Head of caudate nucleus (tissue), 42 donors: ENCODE results near the gene VPS35L.
"Not testable (repeated sequence)": the region's sequence is repeated elsewhere in the genome, so short reads cannot be mapped to it uniquely, and the experiment has no call there.

Source experiments
- DNase-seq, 42 donors: peaks; one replicate each; pipeline versions ENCODE4 v3.0.0 to v3.0.0-alpha.2; 2020 to 2021; ENCODE audit warnings: mixed read lengths in 7 of 42
- intact Hi-C: fragments of 100-400 bp; cut with DNase I; formaldehyde crosslinking; loops from one replicate; pipeline ENCODE4 v1.15.0; 2022

Gene VPS35L

GRCh38 chr16:19678804-19679203, 123.3 kb downstream of the VPS35L start:
- no peak for DNase-seq

DNA sequence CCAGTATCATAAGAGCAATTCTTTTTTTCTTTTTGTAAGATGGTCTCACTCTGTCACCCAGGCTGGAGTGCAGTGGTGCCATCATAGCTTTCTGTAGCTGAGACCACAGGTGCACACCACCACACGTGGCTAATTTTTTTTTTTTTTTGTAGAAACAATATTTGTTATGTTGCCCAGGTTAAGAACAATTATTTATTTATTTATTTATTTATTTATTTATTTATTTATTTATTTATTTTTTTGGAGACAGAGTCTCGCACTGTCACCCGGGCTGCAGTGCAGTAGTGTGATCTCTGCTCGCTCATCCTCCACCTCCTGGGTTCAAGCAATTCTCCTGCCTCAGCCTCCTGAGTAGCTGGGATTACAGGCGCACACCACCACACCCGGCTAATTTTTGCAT, 123.8 kb downstream of the VPS35L start:
- intact Hi-C loops = not testable (repeated sequence)

More at GRCh38 chr16:19678804-19679203, 123.3 kb downstream of the VPS35L start:
- intact Hi-C loops = no loop called here

DNA sequence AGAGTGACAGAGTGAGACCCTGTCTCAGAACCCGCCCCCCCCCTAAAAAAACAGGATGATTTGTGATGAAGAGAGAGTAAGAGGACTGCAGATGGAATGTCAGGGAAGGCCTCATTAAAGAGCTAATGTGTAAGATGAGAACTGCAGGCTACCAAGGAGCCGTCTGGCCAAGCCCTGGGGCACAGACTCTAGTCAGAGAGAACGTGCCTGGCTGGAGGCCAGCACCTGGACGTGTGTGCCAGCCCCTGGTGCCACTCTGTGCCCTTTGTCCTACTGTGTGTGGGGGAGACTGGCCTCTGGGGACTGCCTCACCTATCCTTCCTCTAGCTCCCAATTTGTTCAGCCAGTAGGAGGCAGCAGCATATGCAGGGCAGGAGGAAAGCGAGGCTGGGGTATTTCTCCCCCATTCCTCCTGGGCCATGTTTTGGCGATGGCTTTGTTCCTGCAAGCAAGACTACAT, 125.4 kb downstream of the VPS35L start:
- intact Hi-C loops = no loop called here
- DNase-seq = no peak

More for the DNA sequence above, 123.8 kb downstream of the VPS35L start:
- DNase-seq = not testable (repeated sequence)

GRCh38 chr16:19681637-19682036, 126.1 kb downstream of the VPS35L start:
- DNase-seq = peak in 36 of 42 donors; percentile 20 to 81 (median 55)
- intact Hi-C loops = no loop called here

DNA sequence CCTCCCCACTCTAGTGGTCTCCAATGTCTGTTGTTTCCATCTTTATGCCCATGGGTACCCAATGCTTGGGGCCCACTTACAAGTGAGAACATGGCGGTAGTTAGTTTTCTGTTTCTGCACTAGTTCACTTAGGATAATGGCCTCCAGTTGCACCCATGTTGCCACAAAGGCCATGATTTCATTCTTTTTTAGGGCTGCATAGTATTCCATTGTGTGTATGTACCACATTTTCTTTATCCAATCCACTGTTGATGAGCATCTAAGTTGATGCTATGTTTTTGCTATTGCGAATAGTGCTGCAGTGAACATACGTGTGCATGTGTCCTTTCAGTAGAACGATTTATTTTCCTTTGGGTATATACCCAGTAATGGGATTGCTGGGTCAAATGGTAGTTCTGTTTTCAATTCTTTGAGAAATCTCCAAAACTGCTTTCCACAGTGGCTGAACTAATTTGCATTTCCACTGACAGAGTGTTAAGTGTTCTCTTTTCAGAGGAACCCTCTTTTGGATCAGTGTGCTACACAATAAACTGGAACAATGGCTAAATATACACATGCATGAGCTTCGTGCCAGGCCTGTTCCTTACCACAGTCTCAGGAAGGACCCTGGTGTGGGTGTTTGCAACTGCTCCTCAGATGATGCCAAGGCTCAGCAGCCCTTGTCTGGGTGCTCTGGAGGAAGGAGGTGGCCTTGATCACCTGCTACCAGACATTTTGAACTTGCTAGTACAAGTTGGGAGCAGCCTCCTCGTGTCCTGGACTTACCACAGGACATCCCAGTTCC, 128.1 kb downstream of the VPS35L start:
- intact Hi-C loops = no loop called here
- no peak for DNase-seq

DNA sequence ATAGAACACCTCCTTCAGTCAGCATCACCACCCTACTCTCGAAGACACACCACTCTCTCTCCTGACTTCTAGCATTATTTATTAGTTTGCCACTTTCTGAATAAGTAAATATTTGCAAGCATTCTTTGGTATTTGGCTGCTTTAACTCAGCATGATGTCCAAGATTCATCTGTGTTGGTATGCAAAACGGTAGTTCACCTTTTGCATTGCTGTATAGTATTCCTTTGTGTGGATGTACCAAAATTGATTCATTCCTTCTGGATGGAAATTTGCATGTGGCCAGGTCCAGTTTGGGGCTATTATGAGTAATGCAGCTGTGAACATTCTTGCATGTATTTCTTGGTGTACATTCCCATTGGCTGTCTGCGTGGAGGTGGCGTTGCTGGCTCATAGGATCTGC, 129.7 kb downstream of the VPS35L start:
- intact Hi-C loops = no loop called here
- DNase-seq = no peak

GRCh38 chr16:19687279-19687678, 131.8 kb downstream of the VPS35L start:
- intact Hi-C loops = no loop called here
- DNase-seq = no peak

DNA sequence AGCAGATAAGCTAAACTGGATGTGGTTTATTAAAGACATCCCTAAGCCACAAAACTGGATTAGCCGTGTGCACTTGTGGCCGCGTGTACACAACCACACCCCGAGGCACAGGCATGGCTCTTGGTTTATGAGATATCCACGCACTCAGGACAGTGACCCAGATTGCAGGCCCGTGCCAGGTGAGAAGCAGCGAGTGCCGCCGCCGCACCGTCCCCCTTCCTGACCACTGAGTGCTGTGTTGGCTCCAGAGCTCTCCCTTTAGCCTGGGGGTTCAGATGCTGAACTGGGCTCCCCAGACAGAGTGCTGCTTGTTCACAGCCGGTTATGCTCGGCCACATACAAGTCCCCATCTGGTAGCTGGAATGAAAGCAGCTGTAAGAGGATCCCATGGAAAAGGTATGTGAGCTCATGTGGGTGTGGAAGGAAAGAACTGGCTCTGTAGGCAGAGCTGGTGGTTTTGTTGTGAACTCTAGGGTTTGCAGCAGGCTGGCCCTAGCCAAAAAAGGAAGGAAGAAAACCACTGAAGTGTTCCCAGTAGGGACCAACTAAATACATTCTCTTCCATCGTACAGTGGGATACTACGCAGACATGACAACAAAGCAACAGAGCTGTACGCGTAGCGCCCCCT, 133.0 kb downstream of the VPS35L start:
- no peak for DNase-seq
- intact Hi-C loops = no loop called here

- DNase-seq = no peak
- intact Hi-C loops = no loop called here
These were observed 133.8 kb downstream of the VPS35L start for GRCh38 chr16:19689342-19689741.

GRCh38 chr16:19690196-19690595, 134.7 kb downstream of the VPS35L start:
- intact Hi-C loops = no loop called here
- DNase-seq = no peak

DNA sequence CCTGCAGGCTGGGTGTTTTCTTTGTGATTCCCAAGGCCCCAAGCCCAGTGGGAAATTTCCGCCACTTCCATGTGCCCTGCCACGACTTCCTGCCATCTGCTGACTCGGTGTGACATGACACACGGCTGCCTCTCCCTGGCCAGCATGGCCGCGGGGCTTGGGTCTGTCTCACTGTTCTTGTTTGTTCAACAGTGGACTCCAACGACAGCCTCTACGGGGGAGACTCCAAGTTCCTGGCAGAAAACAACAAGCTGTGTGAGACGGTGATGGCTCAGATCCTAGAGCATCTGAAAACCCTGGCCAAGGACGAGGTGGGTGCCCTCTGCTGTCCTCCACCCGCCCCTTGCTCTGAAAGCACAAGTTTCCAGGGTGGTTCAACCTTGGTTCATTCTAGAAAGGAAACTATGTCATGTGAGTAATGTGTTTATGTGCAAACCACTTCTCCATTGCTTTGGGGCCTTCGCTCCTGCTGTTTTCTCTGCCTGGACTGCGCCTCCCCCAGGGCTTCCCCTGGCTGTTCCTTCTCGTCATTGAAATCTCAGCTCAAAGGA, 135.7 kb downstream of the VPS35L start:
- DNase-seq = peak; percentile 26 to 90 (median 64)
- intact Hi-C loops = no loop called here

GRCh38 chr16:19694989-19695388, 139.5 kb downstream of the VPS35L start:
- no peak for DNase-seq
- intact Hi-C loops = no loop called here

- intact Hi-C loops = no loop called here
- DNase-seq = peak in 21 of 42 donors; percentile 16 to 76 (median 42)
These were observed 140.8 kb downstream of the VPS35L start for GRCh38 chr16:19696328-19696727.

- peak in 32 of 42 donors; percentile 16 to 73 (median 44) for DNase-seq
- intact Hi-C loops = no loop called here
These were observed 141.5 kb downstream of the VPS35L start for GRCh38 chr16:19696961-19697360.

GRCh38 chr16:19697756-19698318, 142.3 kb downstream of the VPS35L start:
- intact Hi-C loops = no loop called here
- DNase-seq = no peak

DNA sequence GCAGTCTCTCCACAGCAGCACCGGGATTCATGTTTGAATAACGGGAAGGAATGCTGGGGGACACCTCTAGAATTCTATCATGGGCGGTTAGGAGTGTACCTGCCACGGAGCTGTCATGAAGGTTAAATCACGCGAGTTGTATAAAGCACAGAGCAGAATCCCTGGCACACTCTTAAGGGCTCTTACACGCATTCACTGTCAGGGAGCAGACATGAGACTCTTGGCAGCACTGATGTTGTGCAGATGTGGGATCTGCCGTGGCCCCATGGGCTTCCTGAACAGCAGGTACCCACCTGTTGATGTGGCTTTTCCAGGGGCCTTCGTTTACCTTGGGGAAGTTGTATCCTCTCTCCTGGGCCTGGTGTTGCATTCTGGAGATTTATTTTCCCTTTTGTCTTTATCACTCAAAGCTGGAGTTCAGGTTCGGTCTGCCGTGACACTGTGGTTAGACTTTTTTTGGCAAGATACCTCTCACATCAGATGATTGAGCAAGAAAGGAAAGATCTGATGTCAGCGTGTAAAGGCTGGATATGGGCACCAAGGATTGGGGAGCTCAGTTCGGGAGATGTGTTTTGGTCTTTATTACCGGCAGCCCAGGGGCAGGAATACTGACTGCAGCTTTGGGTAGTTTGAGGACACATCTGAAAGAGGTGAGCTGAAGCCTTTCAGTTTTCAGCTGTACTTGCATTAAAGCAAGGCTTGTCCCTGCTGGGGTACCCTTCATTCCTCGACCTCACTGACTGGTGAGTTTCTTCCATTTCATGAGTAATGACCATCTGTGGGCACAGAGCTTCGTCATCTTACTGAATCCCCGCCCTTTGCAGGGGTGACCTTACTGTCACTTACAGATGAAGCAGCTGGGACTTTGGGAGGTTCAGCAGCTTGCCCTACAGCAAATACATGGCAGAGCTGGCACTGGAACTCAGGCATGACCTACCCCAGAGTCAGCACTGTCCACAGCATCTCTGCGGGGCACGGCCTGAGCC, 143.3 kb downstream of the VPS35L start:
- DNase-seq = no peak
- intact Hi-C loops = no loop called here

DNA sequence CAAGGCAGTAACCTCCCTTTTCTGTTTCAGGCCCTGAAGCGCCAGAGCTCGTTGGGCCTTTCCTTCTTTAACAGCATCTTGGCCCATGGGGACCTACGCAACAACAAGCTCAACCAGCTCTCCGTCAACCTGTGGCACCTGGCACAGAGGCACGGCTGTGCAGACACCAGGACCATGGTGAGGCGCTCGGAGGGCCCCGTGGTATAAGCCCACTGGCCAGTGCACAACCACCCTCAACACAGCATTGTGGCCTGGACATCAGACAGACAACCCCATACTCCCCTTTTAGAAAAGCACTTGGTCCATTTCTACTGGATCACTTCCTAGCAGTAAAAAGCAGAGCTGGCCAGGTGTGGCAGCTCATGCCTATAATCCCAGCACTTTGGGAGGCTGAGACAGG, 144.0 kb downstream of the VPS35L start:
- no peak for DNase-seq
- intact Hi-C loops = no loop called here

DNA sequence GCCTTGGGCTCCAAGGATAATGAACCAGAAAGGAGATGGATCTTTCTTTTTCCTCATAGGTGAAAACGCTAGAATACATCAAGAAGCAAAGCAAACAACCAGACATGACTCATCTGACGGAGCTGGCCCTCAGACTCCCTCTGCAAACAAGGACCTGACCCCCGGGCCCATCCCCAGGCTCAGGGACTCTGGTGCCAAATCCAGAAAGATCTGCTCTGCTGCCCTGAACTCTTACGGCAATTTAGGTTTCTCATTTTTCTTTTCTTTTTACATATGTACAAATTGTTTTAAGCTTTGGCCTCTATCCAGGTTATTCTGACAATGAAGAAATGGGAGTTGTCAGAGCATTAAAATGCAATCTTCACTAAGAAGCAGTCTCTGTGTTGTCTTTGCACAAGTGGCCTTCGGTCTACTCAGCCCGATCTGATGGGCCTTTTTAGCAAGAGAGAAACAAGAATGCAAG, 144.8 kb downstream of the VPS35L start:
- peak in 2 of 42 donors; percentile 39 to 60 for DNase-seq
- intact Hi-C loops = no loop called here

DNA sequence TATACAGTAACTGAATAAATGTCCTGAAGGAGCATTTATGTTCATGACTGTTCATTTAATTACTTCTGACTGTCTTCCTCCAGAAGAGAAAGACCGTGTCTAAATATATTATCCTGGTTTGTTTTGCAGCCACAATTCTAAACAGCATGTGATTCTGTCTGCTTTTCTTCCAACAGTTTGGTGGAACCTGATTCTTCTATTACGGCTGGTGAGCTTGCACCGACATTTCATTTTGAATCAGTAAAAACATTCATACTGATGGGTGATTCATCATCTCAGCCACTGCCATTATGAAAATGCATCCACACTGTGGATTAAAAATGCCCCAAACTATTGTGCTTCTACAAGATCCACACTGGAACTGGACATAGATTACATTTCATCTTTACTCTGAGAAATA, 145.6 kb downstream of the VPS35L start:
- intact Hi-C loops = no loop called here
- DNase-seq = no peak
